22Rv1 (cell line): ENCODE results near the gene MTURN.

Experiments
- CTCF ChIP-seq: fragments of 450-650 bp; IDR thresholded peaks from 2 replicates; pipeline ENCODE4 v1.5.1; 2017; ENCODE audit warnings: mild to moderate bottlenecking
- ZFX ChIP-seq: fragments of 450-650 bp; IDR thresholded peaks from 2 replicates; pipeline ENCODE4 v1.6.1; 2017; ENCODE audit warnings: antibody characterized with exemption, borderline replicate concordance

- no peak for TF ChIP-seq CTCF
- no peak for TF ChIP-seq ZFX
Measured at GRCh38 chr7:30150711-30151110, 15.9 kb downstream of the MTURN start.
